Activated T-helper 1 cell treated with anti-CD3 and anti-CD28 coated beads, Interleukin-12 subunit alpha, Interleukin-12 subunit beta, Interleukin-2, Interleukin-4 antibody, amounts not matched to agents 30 ng/mL and 10 ng/mL and 1 ng/mL, durations not matched to agents 14 hours and 24 hours and 36 hours (primary cell): ENCODE measurements around the gene DOCK4. TPM values are rescaled to one million over a fixed set of nuclear protein-coding genes. Genes with fewer than 3 reads are reported as not detected.
A peak's percentile ranks its signal among the peaks of the same experiment; 100 is the strongest.

Source experiments
- DNase-seq: peaks from one replicate; pipeline ENCODE4 v3.0.0; 2021; ENCODE audit warnings: low spot score
- H3K27ac Mint-ChIP-seq: one replicate; pipeline ENCODE4 v1.8.0; 2021; ENCODE audit warnings: mild to moderate bottlenecking, mixed read lengths
- H3K27me3 Mint-ChIP-seq: one replicate; pipeline ENCODE4 v1.8.0; 2022; ENCODE audit warnings: mild to moderate bottlenecking, moderate library complexity, mixed read lengths; ENCODE audit not compliant: insufficient read depth
- H3K36me3 Mint-ChIP-seq: one replicate; pipeline ENCODE4 v1.8.0; 2021; ENCODE audit warnings: low read depth, mixed read lengths
- H3K4me1 Mint-ChIP-seq: one replicate; pipeline ENCODE4 v1.8.0; 2021; ENCODE audit warnings: low read depth, mixed read lengths
- H3K4me3 Mint-ChIP-seq: one replicate; pipeline ENCODE4 v1.8.0; 2021; ENCODE audit warnings: mild to moderate bottlenecking, moderate library complexity, mixed read lengths
- H3K9me3 Mint-ChIP-seq: one replicate; pipeline ENCODE4 v1.8.0; 2021; ENCODE audit warnings: mixed read lengths
- intact Hi-C: fragments of 100-400 bp; cut with micrococcal nuclease; formaldehyde crosslinking; loops from one replicate; pipeline ENCODE4 v1.15.1; 2024
- total RNA-seq: library from RNA; stranded (reverse); gene quantifications from 2 replicates; pipeline ENCODE4 v1.2.3, GENCODE V29; 2022

The DOCK4 gene
- total RNA-seq, 1 donor from 2014 or later = 0.31 TPM

DNA sequence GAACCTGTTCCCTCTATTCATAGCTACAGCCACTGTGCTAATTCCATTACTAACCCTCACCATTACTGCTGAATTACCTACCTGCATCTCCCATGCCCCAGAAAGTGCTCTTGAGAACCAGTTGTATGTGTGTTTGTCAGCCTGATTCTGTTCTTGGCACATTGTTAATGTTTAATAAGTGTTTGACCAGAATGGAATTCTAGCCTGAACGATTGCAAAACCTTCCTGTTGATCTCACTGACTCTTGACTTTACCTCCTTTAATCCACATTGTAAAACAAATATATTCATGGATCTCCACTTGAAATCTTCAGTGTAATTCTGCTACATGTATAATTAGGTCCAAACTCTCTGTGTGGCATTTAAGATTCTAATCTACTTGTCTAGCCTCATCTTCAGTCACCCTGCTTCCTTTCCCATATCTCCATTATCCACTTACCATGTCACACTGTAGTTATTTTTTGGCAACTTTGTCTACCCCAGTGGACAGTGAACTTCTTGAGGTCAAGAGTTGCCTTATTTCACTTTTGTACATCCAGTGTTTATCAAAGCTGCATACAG lies 5.2 kb upstream of the DOCK4 start:
- Mint-ChIP-seq H3K4me1 (peaks cover 21% of the 10 kb centered on the region), H3K4me3 (no peak overlapping the region), H3K27me3 (no peaks in the 10 kb centered on the region), H3K9me3 (no peaks in the 10 kb centered on the region), H3K27ac (no peak overlapping the region), H3K36me3 (peaks cover 1% of the 10 kb centered on the region)
- no peak for DNase-seq
- intact Hi-C loops = no loop called here

DNA sequence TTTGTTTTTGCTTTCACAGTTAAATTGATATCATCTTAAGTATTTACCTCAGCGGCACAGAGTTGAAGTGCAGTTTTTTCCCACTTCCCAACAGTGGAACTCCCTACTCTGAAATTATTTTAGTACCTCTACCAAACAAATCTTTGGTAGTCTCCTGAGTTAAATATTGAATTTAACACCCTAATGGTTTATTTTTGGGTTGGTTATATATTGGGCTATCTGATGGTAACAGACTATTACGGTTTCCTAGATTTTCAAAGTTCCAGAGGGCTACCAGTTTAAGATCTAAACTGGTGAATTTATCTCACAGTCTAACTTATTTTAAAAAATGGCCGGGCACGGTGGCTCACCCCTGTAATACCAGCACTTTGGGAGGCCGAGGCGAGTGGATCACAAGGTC lies 1.6 kb upstream of the DOCK4 start:
- DNase-seq = no peak
- Mint-ChIP-seq H3K36me3 (peaks cover 1% of the 10 kb centered on the region), H3K27me3 (peaks cover 22% of the 10 kb centered on the region), H3K27ac (no peak overlapping the region), H3K4me3 (peak overlapping the region; percentile 100), H3K4me1 (peaks cover 37% of the 10 kb centered on the region), H3K9me3 (no peaks in the 10 kb centered on the region)
- intact Hi-C loops = loop anchor here (2.0 to 10.0 kb wide), 5 partner anchors 185 to 1125 kb away; partner anchors contain the start of genes IMMP2L and TMEM168

DNA sequence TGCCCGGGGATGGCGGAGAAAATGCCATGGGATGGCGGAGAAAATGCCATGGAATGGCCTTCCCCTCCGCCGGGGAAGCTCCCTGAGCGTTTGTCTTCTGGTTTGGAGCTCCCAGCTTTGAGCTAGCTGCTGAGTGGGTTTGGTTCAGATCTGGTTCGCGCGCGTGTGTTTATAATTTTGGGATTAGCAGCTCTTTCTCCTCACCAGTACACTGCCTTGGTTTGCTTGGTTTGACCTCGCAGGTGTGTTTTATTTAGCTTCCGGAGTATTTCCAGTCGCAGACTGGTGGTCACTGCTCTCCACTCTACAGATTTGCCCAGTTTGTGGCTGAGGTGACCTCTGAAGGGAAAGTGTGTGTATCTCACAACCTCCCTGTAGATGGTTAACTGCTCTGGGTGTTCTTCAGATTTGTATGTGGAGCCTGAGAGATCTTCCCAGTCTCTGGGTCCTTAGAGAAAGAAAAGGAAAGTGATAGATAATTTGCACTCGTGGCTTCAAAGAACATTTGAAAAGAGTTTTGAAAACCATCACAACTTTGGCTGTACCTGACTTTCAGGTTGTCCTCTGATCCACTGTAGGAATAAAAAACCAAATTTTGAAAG lies 893 bp upstream of the DOCK4 start:
- Mint-ChIP-seq H3K4me3 (peak overlapping the region; percentile 100), H3K9me3 (no peaks in the 10 kb centered on the region), H3K27ac (peak overlapping the region; percentile 92), H3K36me3 (no peaks in the 10 kb centered on the region), H3K4me1 (peaks cover 34% of the 10 kb centered on the region), H3K27me3 (peaks cover 24% of the 10 kb centered on the region)
- intact Hi-C loops = loop anchor here (1.0 to 10.0 kb wide), 9 partner anchors 186 to 1125 kb away; partner anchors contain the start of genes IFRD1, IMMP2L, SMIM30 and TMEM168
- DNase-seq = no peak

DNA sequence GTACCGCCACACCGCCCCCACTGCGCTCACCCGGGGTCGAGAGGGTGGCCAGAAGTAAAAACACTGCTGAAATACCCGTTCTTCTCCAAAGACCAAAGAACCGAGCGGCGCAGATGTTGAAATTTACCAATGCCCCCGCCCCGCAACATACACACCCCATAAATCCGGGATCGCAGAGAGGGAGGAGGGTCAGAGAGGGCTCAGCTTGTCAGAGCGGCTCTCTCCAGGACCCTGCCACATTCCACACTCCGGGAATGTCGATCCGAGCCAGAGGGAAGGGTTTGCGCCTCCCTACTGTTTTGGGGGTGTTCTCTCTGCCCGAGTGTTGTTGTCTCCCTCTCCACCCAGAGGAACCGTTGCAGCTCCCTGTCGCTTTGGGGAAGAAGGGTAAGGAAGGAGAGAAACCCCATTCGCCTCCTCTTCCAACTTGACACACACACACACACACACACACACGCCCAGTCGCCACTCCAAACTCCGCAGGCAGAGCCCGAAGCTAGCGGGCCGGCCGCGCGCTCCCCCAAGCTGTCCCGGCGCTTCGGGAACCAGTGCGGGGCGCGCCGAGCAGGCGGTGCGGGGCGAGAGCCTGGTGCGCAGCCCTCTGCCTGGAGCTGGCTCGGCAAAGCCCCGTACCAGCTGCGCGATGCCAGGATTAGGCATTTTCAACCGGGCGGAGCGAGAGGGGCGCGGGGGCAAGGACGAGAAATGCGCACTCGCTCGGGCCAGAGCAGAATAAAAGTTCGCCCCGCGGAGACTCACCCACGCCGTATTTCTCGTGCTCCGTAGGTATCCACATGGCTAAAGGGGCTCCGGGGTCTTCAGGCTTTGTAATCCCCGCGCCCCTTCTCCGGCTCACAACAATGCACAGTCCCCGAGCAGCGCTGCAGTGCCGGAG lies 609 bp downstream of the DOCK4 start:
- H3K36me3 Mint-ChIP-seq = no peaks in the 10 kb centered on the region
- peaks cover 34% of the 10 kb centered on the region for H3K4me1 Mint-ChIP-seq
- DNase-seq = no peak
- peak overlapping the region; percentile 100 for H3K4me3 Mint-ChIP-seq
- H3K9me3 Mint-ChIP-seq = peaks cover 4% of the 10 kb centered on the region
- H3K27ac Mint-ChIP-seq = no peak overlapping the region
- intact Hi-C loops = loop anchor here (1.0 to 10.0 kb wide), 9 partner anchors 187 to 1123 kb away; partner anchors contain the start of genes IFRD1, IMMP2L, SMIM30 and TMEM168
- H3K27me3 Mint-ChIP-seq = peaks cover 39% of the 10 kb centered on the region

DNA sequence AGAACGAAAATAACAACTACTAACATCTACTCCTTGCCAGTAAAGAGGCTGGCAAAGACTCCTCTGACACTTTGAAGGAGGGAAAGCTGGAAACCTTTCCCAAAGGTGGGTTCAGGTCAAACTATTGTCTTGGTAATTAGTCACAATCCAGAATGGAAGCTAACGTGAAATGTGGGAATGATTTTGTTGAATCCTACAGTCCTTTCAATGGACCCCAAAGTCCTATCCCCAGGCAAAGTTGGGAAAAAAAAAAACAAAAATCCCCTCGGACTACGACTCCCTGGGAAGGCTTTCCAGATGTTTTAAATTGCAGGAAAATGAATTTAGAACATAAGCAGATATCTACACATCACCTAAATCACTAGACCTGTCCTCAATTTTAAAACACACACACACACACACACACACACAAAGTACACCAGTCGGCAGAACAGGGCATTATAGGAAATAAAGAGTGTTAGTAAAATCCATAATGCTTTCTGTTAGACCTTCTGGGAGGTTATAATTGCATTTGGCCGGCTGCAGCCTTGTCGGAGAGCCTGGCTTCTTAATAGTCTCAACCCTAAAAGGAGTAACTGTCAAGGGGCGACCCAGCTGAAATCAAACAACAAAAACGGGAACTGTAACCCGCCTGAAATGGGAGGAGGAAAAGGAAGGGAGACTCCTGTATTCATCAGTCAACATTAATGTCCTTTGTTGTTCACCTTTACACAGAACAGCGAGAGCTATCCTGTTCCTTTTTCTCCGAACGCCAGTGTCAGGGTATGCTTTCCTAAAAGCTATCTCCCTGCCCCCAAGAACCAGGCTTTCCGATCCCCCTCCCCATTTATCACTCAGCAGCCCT lies 1.5 kb downstream of the DOCK4 start:
- Mint-ChIP-seq H3K27me3 (peaks cover 39% of the 10 kb centered on the region), H3K4me3 (peak overlapping the region; percentile 100), H3K4me1 (peaks cover 34% of the 10 kb centered on the region), H3K27ac (no peak overlapping the region), H3K9me3 (peaks cover 4% of the 10 kb centered on the region), H3K36me3 (no peaks in the 10 kb centered on the region)
- DNase-seq = no peak
- intact Hi-C loops = loop anchor here (5.0 to 10.0 kb wide), 4 partner anchors 588 to 1122 kb away; partner anchors contain the start of genes IMMP2L and TMEM168

DNA sequence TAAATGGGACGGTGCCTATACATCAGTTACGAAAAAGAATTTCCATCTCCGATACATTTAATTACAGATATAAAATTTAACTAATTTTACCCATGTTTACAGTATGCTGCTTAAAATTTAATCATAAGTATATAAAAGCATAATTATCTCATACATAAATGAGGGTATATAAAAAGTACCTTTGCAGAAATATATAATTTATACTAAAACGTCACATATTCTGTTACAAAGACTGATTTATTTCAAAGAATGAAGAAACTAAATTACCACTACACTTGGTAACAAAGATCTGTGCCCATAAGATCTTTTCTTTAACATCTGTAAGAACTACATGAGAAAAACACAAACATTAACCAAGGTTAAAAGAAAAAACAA lies 2.8 kb downstream of the DOCK4 start:
- no peak overlapping the region for H3K27ac Mint-ChIP-seq
- H3K36me3 Mint-ChIP-seq = no peaks in the 10 kb centered on the region
- intact Hi-C loops = loop anchor here (10.0 kb wide), 1 partner anchor 1089 kb away; no protein-coding TSS in a partner anchor
- H3K27me3 Mint-ChIP-seq = peaks cover 40% of the 10 kb centered on the region
- H3K4me3 Mint-ChIP-seq = no peak overlapping the region
- DNase-seq = no peak
- H3K9me3 Mint-ChIP-seq = peaks cover 4% of the 10 kb centered on the region
- peaks cover 34% of the 10 kb centered on the region for H3K4me1 Mint-ChIP-seq

DNA sequence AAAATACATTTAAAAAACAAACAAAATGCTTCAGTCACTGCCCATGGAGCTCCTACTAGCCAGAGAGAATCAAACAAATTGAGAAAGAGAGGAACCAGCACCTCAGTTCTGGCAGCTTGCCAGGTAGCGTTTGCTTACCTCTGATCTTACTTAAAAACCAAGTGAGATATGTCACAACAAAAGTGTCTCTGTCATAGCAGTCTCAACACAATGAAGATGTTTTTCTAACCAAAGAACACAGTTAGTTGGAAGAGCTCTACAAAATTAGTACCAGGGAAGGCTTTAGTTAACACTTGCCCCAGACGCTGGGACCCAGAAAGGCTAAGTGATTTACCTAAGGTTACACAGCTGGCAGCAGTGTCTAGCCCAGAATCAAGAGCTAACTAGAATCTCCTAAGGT lies 3.4 kb downstream of the DOCK4 start:
- peaks cover 44% of the 10 kb centered on the region for H3K27me3 Mint-ChIP-seq
- H3K4me1 Mint-ChIP-seq = peaks cover 33% of the 10 kb centered on the region
- peaks cover 4% of the 10 kb centered on the region for H3K9me3 Mint-ChIP-seq
- H3K36me3 Mint-ChIP-seq = no peaks in the 10 kb centered on the region
- no peak for DNase-seq
- no peak overlapping the region for H3K4me3 Mint-ChIP-seq
- no peak overlapping the region for H3K27ac Mint-ChIP-seq
- intact Hi-C loops = loop anchor here (10.0 kb wide), 1 partner anchor 1088 kb away; no protein-coding TSS in a partner anchor

DNA sequence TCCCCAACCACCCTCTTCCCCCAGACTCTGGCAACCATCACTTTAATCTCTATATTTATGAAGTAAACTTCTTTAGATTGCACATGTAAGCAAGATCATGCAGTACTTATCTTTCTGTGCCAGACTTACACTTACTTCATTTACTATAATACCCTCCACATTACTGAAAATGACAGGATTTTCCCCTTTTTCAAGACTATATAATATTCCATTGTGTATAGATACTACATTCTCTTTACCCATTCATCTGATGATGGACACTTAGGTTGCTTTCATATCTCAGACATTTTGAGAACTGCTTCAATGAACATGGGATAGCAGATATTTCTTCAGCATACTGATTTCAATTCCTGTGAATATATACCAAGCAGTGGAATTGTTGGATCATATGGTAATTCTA lies 4.4 kb downstream of the DOCK4 start:
- Mint-ChIP-seq H3K4me3 (no peak overlapping the region), H3K27ac (no peak overlapping the region)

DNA sequence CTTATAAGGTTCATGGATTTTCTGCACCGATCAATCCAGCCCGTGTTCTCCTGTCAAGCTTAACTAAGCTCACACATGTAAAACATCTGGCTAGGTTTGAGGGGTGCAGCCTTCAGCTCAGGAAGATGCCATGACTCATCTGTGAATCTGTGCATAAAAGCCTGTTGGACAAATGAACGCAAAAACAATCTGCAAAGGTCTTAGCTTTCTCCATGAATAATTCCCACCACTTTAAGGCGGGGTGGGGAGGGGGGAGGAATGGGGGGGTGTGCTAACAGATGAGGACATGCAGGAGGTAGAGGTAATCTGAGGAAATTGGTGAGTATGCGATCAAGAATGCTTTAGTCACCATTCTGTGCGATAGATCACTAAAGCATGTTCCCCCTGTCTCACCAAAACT lies 4.8 kb downstream of the DOCK4 start:
- Mint-ChIP-seq H3K4me1 (peaks cover 21% of the 10 kb centered on the region), H3K27ac (no peak overlapping the region), H3K27me3 (peaks cover 48% of the 10 kb centered on the region), H3K9me3 (peaks cover 4% of the 10 kb centered on the region), H3K36me3 (no peaks in the 10 kb centered on the region), H3K4me3 (no peak overlapping the region)
- intact Hi-C loops = loop anchor here (10.0 kb wide), 1 partner anchor 1087 kb away; no protein-coding TSS in a partner anchor
- DNase-seq = no peak

More for the DNA sequence above, 4.4 kb downstream of the DOCK4 start:
- peaks cover 23% of the 10 kb centered on the region for H3K4me1 Mint-ChIP-seq
- DNase-seq = no peak
- intact Hi-C loops = loop anchor here (10.0 kb wide), 1 partner anchor 1087 kb away; no protein-coding TSS in a partner anchor
- peaks cover 4% of the 10 kb centered on the region for H3K9me3 Mint-ChIP-seq
- peaks cover 46% of the 10 kb centered on the region for H3K27me3 Mint-ChIP-seq
- no peaks in the 10 kb centered on the region for H3K36me3 Mint-ChIP-seq

DNA sequence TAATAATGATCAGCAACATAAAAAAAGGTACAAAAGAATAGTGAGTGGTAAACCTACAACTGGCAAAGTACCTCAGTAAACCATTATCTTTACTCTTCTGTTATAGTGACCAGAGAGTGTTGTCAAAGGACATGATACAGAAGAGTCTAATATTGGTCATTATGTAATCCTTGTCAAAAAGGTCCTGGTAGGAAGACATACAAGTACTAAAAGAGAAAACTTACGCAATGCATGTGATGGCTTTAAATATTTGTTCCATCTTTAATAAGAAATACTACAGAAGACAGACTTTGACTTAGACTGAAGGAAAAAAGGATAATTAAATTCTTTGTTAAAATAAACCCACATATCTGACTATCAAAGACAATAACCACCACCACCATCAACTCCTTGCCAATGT lies 6.5 kb downstream of the DOCK4 start:
- Mint-ChIP-seq H3K27ac (no peak overlapping the region), H3K27me3 (peaks cover 46% of the 10 kb centered on the region), H3K4me1 (peaks cover 12% of the 10 kb centered on the region), H3K36me3 (no peaks in the 10 kb centered on the region), H3K4me3 (no peak overlapping the region), H3K9me3 (peaks cover 4% of the 10 kb centered on the region)
- DNase-seq = no peak
- intact Hi-C loops = loop anchor here (10.0 kb wide), 1 partner anchor 1085 kb away; no protein-coding TSS in a partner anchor

DNA sequence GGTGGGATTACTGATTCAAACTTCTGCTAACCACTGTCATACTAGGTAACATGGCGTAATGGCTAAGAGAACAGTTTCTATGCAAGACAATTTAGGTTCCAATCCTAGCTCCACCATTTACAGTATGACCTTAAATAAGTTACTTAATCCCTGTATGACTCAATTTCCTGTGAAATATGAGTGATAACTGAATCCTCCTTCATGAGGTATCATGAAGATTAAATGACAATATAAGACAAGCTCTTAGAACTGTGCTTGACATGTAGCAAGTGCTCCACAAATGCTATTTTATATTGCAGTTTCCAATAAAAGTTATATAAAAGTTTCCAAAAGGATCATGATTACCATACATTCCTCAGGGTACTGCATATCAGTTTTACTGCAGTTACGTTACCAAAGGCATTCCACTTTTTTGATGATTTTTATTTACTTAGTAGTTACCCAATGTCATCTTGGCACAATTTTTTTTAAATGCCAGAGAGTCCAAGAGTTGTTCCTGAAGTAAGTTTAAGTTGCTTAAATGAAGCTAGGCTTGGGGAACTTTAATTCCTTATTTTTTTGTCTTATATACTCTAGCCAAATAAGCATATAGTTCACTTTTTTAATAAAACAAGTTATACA lies 7.1 kb downstream of the DOCK4 start:
- no peak for DNase-seq
- intact Hi-C loops = no loop called here
- H3K4me1 Mint-ChIP-seq = peaks cover 7% of the 10 kb centered on the region
- H3K4me3 Mint-ChIP-seq = no peak overlapping the region
- no peak overlapping the region for H3K27ac Mint-ChIP-seq
- H3K27me3 Mint-ChIP-seq = peaks cover 42% of the 10 kb centered on the region
- no peaks in the 10 kb centered on the region for H3K36me3 Mint-ChIP-seq
- H3K9me3 Mint-ChIP-seq = peaks cover 4% of the 10 kb centered on the region

DNA sequence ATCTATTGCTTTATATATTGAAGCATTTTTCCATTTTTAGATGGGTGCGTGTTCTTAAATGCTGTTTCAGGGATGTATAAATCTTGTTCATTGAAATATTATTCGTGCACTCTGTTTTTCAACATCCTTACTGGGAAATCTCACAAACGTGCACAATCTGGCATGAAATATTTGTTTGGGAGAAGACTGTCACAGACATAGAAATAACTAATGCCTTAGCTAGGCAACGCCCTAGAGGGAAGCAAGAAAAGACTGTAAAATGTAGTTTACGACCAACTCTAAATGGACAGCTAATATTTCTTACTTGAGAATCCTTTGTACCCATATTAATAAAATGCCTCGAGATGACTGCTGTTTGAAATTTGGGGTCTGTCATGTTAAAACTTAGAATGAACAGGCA lies 8.9 kb downstream of the DOCK4 start:
- intact Hi-C loops = no loop called here
- no peaks in the 10 kb centered on the region for H3K36me3 Mint-ChIP-seq
- H3K27ac Mint-ChIP-seq = no peak overlapping the region
- DNase-seq = no peak
- H3K9me3 Mint-ChIP-seq = peaks cover 4% of the 10 kb centered on the region
- no peak overlapping the region for H3K4me3 Mint-ChIP-seq
- peaks cover 35% of the 10 kb centered on the region for H3K27me3 Mint-ChIP-seq
- no peaks in the 10 kb centered on the region for H3K4me1 Mint-ChIP-seq
